Measurements from ENCODE around the gene TAF1.

DNA sequence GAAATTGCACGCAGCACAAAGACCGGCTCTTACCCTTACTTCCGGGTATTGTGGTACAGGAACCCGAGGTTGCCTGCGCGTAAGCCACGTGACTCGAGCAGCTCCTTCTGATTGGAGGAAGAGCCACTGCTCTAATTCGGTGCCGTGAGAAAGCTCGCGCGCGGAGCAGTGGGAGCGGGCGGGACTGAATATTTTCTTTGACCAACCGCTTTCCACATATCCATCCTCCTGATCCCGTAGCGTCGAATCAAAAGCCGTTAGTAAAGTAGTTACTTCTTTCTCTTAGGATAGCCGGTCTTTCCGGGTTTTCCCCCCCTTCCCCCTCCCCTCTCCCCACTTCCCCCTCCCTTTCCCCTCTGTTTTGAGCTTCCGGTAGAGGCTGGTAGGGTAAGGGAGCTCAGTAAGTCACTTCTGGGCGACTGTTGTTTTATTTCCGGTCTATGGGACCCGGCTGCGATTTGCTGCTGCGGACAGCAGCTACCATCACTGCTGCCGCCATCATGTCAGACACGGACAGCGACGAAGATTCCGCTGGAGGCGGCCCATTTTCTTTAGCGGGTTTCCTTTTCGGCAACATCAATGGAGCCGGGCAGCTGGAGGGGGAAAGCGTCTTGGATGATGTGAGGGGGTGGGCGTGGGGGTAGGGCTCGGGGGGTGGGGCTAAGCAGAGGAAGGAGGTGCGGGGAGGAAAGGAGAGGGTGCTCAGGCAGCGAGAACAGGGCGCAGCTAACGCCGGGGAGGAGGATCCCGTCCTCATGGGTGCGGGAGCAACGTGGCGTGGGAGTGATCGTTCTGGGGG is at the start of gene TAF1:
- no peak for TF ChIP-seq CTCF (IDR thresholded peaks at IDR 0.05; ENCODE audit: low read length)
- no peak for TF ChIP-seq EZH2 (IDR thresholded peaks at IDR 0.05; ENCODE audit: borderline replicate concordance, low read length)

Measured in OCI-LY1 (cell line).